ENCODE data around the gene FAT1. TPM values are rescaled to one million over a fixed set of nuclear protein-coding genes. Genes with fewer than 3 reads are reported as not detected.

Gene FAT1
- polyA plus RNA-seq, 1 donor from 2014 or later: 19.8 TPM

DNA sequence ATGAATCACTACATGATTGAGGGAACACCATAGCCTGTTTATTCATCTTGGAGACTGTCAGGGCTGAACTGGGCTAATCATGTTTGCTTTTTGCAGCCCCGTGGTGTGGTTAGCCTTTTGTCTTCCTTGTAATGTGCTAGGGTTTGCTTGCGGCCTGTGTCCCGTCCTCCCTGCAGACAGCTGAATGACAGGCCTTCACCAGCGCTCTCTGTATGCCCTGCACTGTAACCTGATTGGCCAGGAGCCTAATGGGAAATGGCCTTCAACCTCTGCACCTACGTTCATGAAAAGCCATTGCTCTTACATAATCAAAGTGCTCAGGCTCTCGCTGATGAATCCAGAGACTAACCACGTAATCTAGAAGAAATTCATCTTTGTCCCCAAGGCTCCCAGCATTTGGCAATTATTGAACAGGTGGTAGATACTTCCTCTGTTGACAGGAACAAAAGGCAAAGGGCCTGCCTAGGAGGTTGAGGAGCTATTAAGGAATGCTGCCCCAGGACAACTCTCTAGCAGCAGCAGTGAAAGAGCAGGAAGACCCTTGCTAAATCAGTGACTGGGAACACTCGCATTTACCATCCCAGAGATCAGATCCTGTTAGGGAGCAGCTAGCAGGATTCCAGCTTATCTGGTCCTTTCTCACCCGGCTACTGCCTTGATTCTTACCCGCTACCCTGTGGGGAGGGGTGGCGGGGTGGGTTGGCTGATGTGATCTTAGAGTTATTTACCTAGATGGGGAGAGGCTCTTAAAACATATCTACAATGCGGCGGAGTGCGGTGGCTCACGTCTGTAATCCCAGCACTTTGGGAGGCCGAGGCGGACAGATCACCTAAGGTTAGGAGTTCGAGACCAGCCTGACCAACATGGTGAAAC, 42.3 kb upstream of the FAT1 start:
- Histone ChIP-seq H3K9me2 (ENCODE audit: insufficient read depth, low read length) (no peaks in the 10 kb centered on the region), H3K27me3 (ENCODE audit: insufficient read depth, low read depth, low read length) (no peaks in the 10 kb centered on the region), H3K36me3 (ENCODE audit: insufficient read depth, low read length) (no peaks in the 10 kb centered on the region), H3K9me3 (ENCODE audit: low read length) (no peaks in the 10 kb centered on the region), H3K27ac (ENCODE audit: low read length) (no peak overlapping the region), H3K4me3 (ENCODE audit: low read length) (no peak overlapping the region), H3K4me2 (ENCODE audit: low read length) (no peak overlapping the region), H3K9ac (ENCODE audit: low read length) (no peak overlapping the region), H3K79me2 (replicated peaks; ENCODE audit: insufficient read depth, low read length) (no peaks in the 10 kb centered on the region), H2AFZ (ENCODE audit: low read depth, low read length) (no peak overlapping the region), H3F3A (ENCODE audit: insufficient read depth, low read length, poor library complexity, severe bottlenecking) (no peaks in the 10 kb centered on the region), H4K20me1 (ENCODE audit: insufficient read depth) (no peaks in the 10 kb centered on the region)
- no peak for TF ChIP-seq MXI1 (conservative IDR thresholded peaks at IDR 0.05; ENCODE audit: poor library complexity, severe bottlenecking)
- no peak for TF ChIP-seq SMC3 (conservative IDR thresholded peaks at IDR 0.05; ENCODE audit: poor library complexity)
- TF ChIP-seq EZH2 (IDR thresholded peaks at IDR 0.05; ENCODE audit: borderline replicate concordance, insufficient read depth, low read length, poor library complexity, severe bottlenecking): no peak

DNA sequence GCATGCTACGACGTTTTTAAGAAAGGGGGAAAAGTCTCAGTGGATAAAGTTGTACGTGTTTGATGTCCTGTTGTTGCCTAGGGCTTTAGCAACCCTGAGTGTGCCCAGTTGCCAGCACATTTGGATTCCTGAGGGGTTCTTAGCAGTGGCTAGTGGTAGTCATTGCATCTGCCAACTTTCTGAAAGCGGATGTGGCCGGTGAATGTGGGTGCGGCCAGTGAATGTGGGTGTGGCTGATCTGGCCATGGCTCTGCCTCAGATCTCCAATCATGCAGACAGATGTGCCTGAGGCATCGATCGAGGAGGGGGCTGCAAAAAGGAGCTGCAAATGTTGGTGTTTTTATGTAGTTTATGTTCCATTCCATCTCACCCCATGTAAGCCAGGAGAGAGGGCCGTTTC, 41.5 kb upstream of the FAT1 start:
- no peaks in the 10 kb centered on the region for H4K20me1 ChIP-seq (ENCODE audit: insufficient read depth)
- no peak overlapping the region for H3K9ac ChIP-seq (ENCODE audit: low read length)
- no peaks in the 10 kb centered on the region for H3K79me2 ChIP-seq (replicated peaks; ENCODE audit: insufficient read depth, low read length)
- H3K27ac ChIP-seq (ENCODE audit: low read length): no peak overlapping the region
- no peaks in the 10 kb centered on the region for H3K9me2 ChIP-seq (ENCODE audit: insufficient read depth, low read length)
- H3K36me3 ChIP-seq (ENCODE audit: insufficient read depth, low read length): no peaks in the 10 kb centered on the region
- H3K4me2 ChIP-seq (ENCODE audit: low read length): no peak overlapping the region
- H3K4me3 ChIP-seq (ENCODE audit: low read length): no peak overlapping the region
- no peaks in the 10 kb centered on the region for H3K27me3 ChIP-seq (ENCODE audit: insufficient read depth, low read depth, low read length)
- no peaks in the 10 kb centered on the region for H3K9me3 ChIP-seq (ENCODE audit: low read length)
- no peak overlapping the region for H2AFZ ChIP-seq (ENCODE audit: low read depth, low read length)
- TF ChIP-seq, protein P1, sequence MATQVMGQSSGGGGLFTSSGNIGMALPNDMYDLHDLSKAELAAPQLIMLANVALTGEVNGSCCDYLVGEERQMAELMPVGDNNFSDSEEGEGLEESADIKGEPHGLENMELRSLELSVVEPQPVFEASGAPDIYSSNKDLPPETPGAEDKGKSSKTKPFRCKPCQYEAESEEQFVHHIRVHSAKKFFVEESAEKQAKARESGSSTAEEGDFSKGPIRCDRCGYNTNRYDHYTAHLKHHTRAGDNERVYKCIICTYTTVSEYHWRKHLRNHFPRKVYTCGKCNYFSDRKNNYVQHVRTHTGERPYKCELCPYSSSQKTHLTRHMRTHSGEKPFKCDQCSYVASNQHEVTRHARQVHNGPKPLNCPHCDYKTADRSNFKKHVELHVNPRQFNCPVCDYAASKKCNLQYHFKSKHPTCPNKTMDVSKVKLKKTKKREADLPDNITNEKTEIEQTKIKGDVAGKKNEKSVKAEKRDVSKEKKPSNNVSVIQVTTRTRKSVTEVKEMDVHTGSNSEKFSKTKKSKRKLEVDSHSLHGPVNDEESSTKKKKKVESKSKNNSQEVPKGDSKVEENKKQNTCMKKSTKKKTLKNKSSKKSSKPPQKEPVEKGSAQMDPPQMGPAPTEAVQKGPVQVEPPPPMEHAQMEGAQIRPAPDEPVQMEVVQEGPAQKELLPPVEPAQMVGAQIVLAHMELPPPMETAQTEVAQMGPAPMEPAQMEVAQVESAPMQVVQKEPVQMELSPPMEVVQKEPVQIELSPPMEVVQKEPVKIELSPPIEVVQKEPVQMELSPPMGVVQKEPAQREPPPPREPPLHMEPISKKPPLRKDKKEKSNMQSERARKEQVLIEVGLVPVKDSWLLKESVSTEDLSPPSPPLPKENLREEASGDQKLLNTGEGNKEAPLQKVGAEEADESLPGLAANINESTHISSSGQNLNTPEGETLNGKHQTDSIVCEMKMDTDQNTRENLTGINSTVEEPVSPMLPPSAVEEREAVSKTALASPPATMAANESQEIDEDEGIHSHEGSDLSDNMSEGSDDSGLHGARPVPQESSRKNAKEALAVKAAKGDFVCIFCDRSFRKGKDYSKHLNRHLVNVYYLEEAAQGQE (IDR thresholded peaks at IDR 0.05; ENCODE audit: borderline replicate concordance): no peak
- no peak for TF ChIP-seq SMC3 (conservative IDR thresholded peaks at IDR 0.05; ENCODE audit: poor library complexity)
- no peak for TF ChIP-seq EP300 (conservative IDR thresholded peaks at IDR 0.05; ENCODE audit: poor library complexity, severe bottlenecking)
- TF ChIP-seq, protein P2, sequence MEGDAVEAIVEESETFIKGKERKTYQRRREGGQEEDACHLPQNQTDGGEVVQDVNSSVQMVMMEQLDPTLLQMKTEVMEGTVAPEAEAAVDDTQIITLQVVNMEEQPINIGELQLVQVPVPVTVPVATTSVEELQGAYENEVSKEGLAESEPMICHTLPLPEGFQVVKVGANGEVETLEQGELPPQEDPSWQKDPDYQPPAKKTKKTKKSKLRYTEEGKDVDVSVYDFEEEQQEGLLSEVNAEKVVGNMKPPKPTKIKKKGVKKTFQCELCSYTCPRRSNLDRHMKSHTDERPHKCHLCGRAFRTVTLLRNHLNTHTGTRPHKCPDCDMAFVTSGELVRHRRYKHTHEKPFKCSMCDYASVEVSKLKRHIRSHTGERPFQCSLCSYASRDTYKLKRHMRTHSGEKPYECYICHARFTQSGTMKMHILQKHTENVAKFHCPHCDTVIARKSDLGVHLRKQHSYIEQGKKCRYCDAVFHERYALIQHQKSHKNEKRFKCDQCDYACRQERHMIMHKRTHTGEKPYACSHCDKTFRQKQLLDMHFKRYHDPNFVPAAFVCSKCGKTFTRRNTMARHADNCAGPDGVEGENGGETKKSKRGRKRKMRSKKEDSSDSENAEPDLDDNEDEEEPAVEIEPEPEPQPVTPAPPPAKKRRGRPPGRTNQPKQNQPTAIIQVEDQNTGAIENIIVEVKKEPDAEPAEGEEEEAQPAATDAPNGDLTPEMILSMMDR (IDR thresholded peaks at IDR 0.05; ENCODE audit: poor library complexity, severe bottlenecking): no peak
- TF ChIP-seq MXI1 (conservative IDR thresholded peaks at IDR 0.05; ENCODE audit: poor library complexity, severe bottlenecking): no peak
- no peak for TF ChIP-seq POLR2AphosphoS5 (IDR thresholded peaks at IDR 0.05)
- no peak for TF ChIP-seq RAD21 (conservative IDR thresholded peaks at IDR 0.05)
- no peak for TF ChIP-seq TAF1 (IDR thresholded peaks at IDR 0.05; ENCODE audit: low read depth)
- TF ChIP-seq EZH2 (IDR thresholded peaks at IDR 0.05; ENCODE audit: borderline replicate concordance, insufficient read depth, low read length, poor library complexity, severe bottlenecking): no peak
- H3F3A ChIP-seq (ENCODE audit: insufficient read depth, low read length, poor library complexity, severe bottlenecking): no peaks in the 10 kb centered on the region

All from neural cell (in vitro differentiated cells).